ENCODE results near the gene UAP1L1.
"Not testable (repeated sequence)": the region's sequence is repeated elsewhere in the genome, so short reads cannot be mapped to it uniquely, and the experiment has no call there.

The UAP1L1 gene

GRCh38 chr9:137114613-137115393, 37.5 kb downstream of the UAP1L1 start, which contains the start of gene DPP7:
Gene DPP7 (minus strand): TSS chr9:137114733. CDS start chr9:137114713, 20 bp downstream.
- DNase-seq (ENCODE audit: low read depth), result peak; percentile 74

GRCh38 chr9:137115394-137116026, 38.2 kb downstream of the UAP1L1 start:
- no peak for DNase-seq (ENCODE audit: low read depth)

GRCh38 chr9:137116027-137116507, 38.8 kb downstream of the UAP1L1 start:
- DNase-seq (ENCODE audit: low read depth), result no peak

GRCh38 chr9:137116728-137117127, 39.4 kb downstream of the UAP1L1 start:
- DNase-seq (ENCODE audit: low read depth), result no peak

GRCh38 chr9:137117269-137117731, 40.0 kb downstream of the UAP1L1 start:
- no peak for DNase-seq (ENCODE audit: low read depth)

GRCh38 chr9:137118092-137118603, 40.8 kb downstream of the UAP1L1 start:
- not testable (repeated sequence) for DNase-seq (ENCODE audit: low read depth)

GRCh38 chr9:137121927-137122795, 44.8 kb downstream of the UAP1L1 start:
- DNase-seq (ENCODE audit: low read depth), result not testable (repeated sequence)

GRCh38 chr9:137122796-137123467, 45.6 kb downstream of the UAP1L1 start:
- not testable (repeated sequence) for DNase-seq (ENCODE audit: low read depth)

- no peak for DNase-seq (ENCODE audit: low read depth)
These were observed 46.1 kb downstream of the UAP1L1 start for GRCh38 chr9:137123468-137123837.

- not testable (repeated sequence) for DNase-seq (ENCODE audit: low read depth)
These were observed 46.7 kb downstream of the UAP1L1 start for GRCh38 chr9:137123952-137124462.

GRCh38 chr9:137126786-137127185, 49.5 kb downstream of the UAP1L1 start:
- no peak for DNase-seq (ENCODE audit: low read depth)

- no peak for DNase-seq (ENCODE audit: low read depth)
These were observed 50.2 kb downstream of the UAP1L1 start for GRCh38 chr9:137127301-137128157.

- DNase-seq (ENCODE audit: low read depth), result no peak
These were observed 51.0 kb downstream of the UAP1L1 start for GRCh38 chr9:137128158-137128861.

GRCh38 chr9:137128862-137129455, 51.6 kb downstream of the UAP1L1 start:
- no peak for DNase-seq (ENCODE audit: low read depth)

- DNase-seq (ENCODE audit: low read depth), result peak; percentile 86
These were observed 52.3 kb downstream of the UAP1L1 start for GRCh38 chr9:137129456-137130175.

- no peak for DNase-seq (ENCODE audit: low read depth)
These were observed 52.9 kb downstream of the UAP1L1 start for GRCh38 chr9:137130176-137130755.
